OCI-LY7 (cell line): ENCODE measurements around the gene SMPD3.

Experiments
- EZH2phosphoT487 ChIP-seq: fragments of 200-600 bp; sonication (generic); IDR thresholded peaks from 2 replicates; pipeline ENCODE4 v1.6.1; 2018; ENCODE audit warnings: low read depth, borderline replicate concordance, mild to moderate bottlenecking, mixed run types, antibody characterized with exemption, low read length, moderate library complexity, mixed read lengths
- TF ChIP-seq, protein P1 (sequence below): fragments of 200-600 bp; sonication (generic); conservative IDR thresholded peaks from 2 replicates; pipeline ENCODE4 v1.5.1; 2014; ENCODE audit warnings: mild to moderate bottlenecking, antibody characterized with exemption, low read length, moderate library complexity, mixed read lengths

- TF ChIP-seq, protein P1, sequence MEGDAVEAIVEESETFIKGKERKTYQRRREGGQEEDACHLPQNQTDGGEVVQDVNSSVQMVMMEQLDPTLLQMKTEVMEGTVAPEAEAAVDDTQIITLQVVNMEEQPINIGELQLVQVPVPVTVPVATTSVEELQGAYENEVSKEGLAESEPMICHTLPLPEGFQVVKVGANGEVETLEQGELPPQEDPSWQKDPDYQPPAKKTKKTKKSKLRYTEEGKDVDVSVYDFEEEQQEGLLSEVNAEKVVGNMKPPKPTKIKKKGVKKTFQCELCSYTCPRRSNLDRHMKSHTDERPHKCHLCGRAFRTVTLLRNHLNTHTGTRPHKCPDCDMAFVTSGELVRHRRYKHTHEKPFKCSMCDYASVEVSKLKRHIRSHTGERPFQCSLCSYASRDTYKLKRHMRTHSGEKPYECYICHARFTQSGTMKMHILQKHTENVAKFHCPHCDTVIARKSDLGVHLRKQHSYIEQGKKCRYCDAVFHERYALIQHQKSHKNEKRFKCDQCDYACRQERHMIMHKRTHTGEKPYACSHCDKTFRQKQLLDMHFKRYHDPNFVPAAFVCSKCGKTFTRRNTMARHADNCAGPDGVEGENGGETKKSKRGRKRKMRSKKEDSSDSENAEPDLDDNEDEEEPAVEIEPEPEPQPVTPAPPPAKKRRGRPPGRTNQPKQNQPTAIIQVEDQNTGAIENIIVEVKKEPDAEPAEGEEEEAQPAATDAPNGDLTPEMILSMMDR = no peak
- TF ChIP-seq EZH2phosphoT487 = no peak
Observed at GRCh38 chr16:68480084-68480995, 32.0 kb upstream of the SMPD3 start.
